Measurements from ENCODE around the gene ZSWIM5.
A peak's percentile ranks its signal among the peaks of the same experiment; 100 is the strongest.

GRCh38 chr1:45014321-45015028, 191.9 kb downstream of the ZSWIM5 start:
- TF ChIP-seq CTCF (IDR thresholded peaks at IDR 0.05; ENCODE audit: low read depth, low read length, missing input control) (peak; percentile 83), SP1 (IDR thresholded peaks at IDR 0.05) (no peak), JUND (IDR thresholded peaks at IDR 0.05) (no peak), EGR1 (IDR thresholded peaks at IDR 0.05; ENCODE audit: low read depth in 2 of 2) (no peak), NR2F2 (IDR thresholded peaks at IDR 0.05) (no peak), GABPA (IDR thresholded peaks at IDR 0.05 in 1 of 2, conservative IDR thresholded peaks at IDR 0.05 in 1 of 2) (no peak), RAD21 (IDR thresholded peaks at IDR 0.05) (peak; percentile 89 to 95), REST (IDR thresholded peaks at IDR 0.05) (no peak), MAX (IDR thresholded peaks at IDR 0.05) (no peak), TAF1 (conservative IDR thresholded peaks at IDR 0.05) (no peak), RXRA (IDR thresholded peaks at IDR 0.05) (no peak)

Measured in liver (tissue), 3 donors.